Stimulated activated CD8-positive, alpha-beta memory T cell treated with anti-CD3 and anti-CD28 coated beads, Interleukin-2, amount 100 ng/mL, for 48 hours (primary cell): ENCODE data around the gene CCND3.
A peak's percentile ranks its signal among the peaks of the same experiment; 100 is the strongest.
"Not testable (repeated sequence)": the region's sequence is repeated elsewhere in the genome, so short reads cannot be mapped to it uniquely, and the experiment has no call there.

ENCODE experiments used
- DNase-seq, 2 donors: peaks; one replicate each; pipeline ENCODE4 v3.0.0-alpha.2; 2020; ENCODE audit warnings: low read depth in 2 of 2

Gene CCND3

GRCh38 chr6:41947581-41948220 lies 6.1 kb upstream of the CCND3 start:
- DNase-seq: no peak

GRCh38 chr6:41943456-41943855 lies 1.8 kb upstream of the CCND3 start:
- no peak for DNase-seq

- not testable (repeated sequence) for DNase-seq
These were observed 1.3 kb upstream of the CCND3 start for GRCh38 chr6:41942882-41943281.

- no peak for DNase-seq
These were observed 651 bp upstream of the CCND3 start for GRCh38 chr6:41942067-41942851.

GRCh38 chr6:41940759-41941279 lies 789 bp downstream of the CCND3 start:
- peak; percentile 36 to 58 for DNase-seq

- peak; percentile 43 to 48 for DNase-seq
These were observed 1.5 kb downstream of the CCND3 start for GRCh38 chr6:41939848-41940758.

GRCh38 chr6:41939176-41939847 lies 2.3 kb downstream of the CCND3 start:
- peak; percentile 38 to 48 for DNase-seq

GRCh38 chr6:41938590-41939175 lies 2.9 kb downstream of the CCND3 start:
- DNase-seq: no peak

GRCh38 chr6:41937861-41938574 lies 3.6 kb downstream of the CCND3 start:
- no peak for DNase-seq

- no peak for DNase-seq
These were observed 4.1 kb downstream of the CCND3 start for GRCh38 chr6:41937472-41937860.

GRCh38 chr6:41936073-41936837 lies 5.4 kb downstream of the CCND3 start:
- DNase-seq: peak; percentile 71 to 76

- no peak for DNase-seq
These were observed 5.9 kb downstream of the CCND3 start for GRCh38 chr6:41935685-41936072.

GRCh38 chr6:41935193-41935574 lies 6.4 kb downstream of the CCND3 start:
- no peak for DNase-seq

GRCh38 chr6:41934278-41935192 lies 7.1 kb downstream of the CCND3 start:
- DNase-seq: no peak

GRCh38 chr6:41932378-41932777 lies 9.2 kb downstream of the CCND3 start:
- DNase-seq: no peak

GRCh38 chr6:41931792-41932191 lies 9.8 kb downstream of the CCND3 start:
- no peak for DNase-seq

- no peak for DNase-seq
These were observed 11.7 kb downstream of the CCND3 start for GRCh38 chr6:41929924-41930323.

GRCh38 chr6:41927253-41927652 lies 14.4 kb downstream of the CCND3 start:
- no peak for DNase-seq

- no peak for DNase-seq
These were observed 19.5 kb downstream of the CCND3 start for GRCh38 chr6:41922154-41922553.
